Mesenteric fat pad (tissue), 1 donor: Measurements from ENCODE around the gene CSNK2A1. TPM values are rescaled to one million over a fixed set of nuclear protein-coding genes. Genes with fewer than 3 reads are reported as not detected.
"Not testable (repeated sequence)": the region's sequence is repeated elsewhere in the genome, so short reads cannot be mapped to it uniquely, and the experiment has no call there.

Experiments used
- DNase-seq: peaks from one replicate; pipeline ENCODE4 v3.0.0-alpha.2; 2020; ENCODE audit warnings: low spot score
- long read RNA-seq: library from polyadenylated mRNA; unstranded; transcript quantifications from one replicate; pipeline ENCODE4 v2.0.0, GENCODE V29; 2020
- total RNA-seq: library from RNA; stranded (reverse); fragmentation: NEBNext Ultra II Directional; extraction: Animal tissue kit (Norgen Biotek cat#: 25700); gene quantifications from one replicate; pipeline ENCODE4 v1.2.1, GENCODE V29; 2021
- donor health status: DM: yes; HTN: yes; CAD: no.

The CSNK2A1 gene
- total RNA-seq, result 132 TPM
- long read RNA-seq, full-length matches to known transcripts, result 48 of 70 reads
- long read RNA-seq, partial matches to known transcripts, result 5 of 70 reads
- long read RNA-seq, other reads (novel, unspliced or antisense), result 17 of 70 reads

- DNase-seq, result peak; percentile 96
These were observed at the start of gene CSNK2A1 for GRCh38 chr20:543369-544152. Gene CSNK2A1 (minus strand): TSS chr20:543790. CDS start chr20:508551, 35,239 bp downstream.

GRCh38 chr20:592506-592905 lies 48.9 kb upstream of the CSNK2A1 start:
- DNase-seq, result peak; percentile 62

- DNase-seq, result peak; percentile 51
These were observed 48.4 kb upstream of the CSNK2A1 start for GRCh38 chr20:591941-592340.

GRCh38 chr20:588932-589672 lies 45.5 kb upstream of the CSNK2A1 start:
- no peak for DNase-seq

- DNase-seq, result no peak
These were observed 44.9 kb upstream of the CSNK2A1 start for GRCh38 chr20:588476-588875.

GRCh38 chr20:584971-585301 lies 41.3 kb upstream of the CSNK2A1 start:
- DNase-seq, result no peak

GRCh38 chr20:584161-584970 lies 40.8 kb upstream of the CSNK2A1 start:
- DNase-seq, result no peak

GRCh38 chr20:582204-582603 lies 38.6 kb upstream of the CSNK2A1 start:
- no peak for DNase-seq

GRCh38 chr20:578940-579690 lies 35.5 kb upstream of the CSNK2A1 start:
- not testable (repeated sequence) for DNase-seq

GRCh38 chr20:577167-577791 lies 33.7 kb upstream of the CSNK2A1 start:
- DNase-seq, result no peak

GRCh38 chr20:576156-576555 lies 32.6 kb upstream of the CSNK2A1 start:
- no peak for DNase-seq

GRCh38 chr20:575230-575629 lies 31.6 kb upstream of the CSNK2A1 start:
- peak; percentile 18 for DNase-seq

- peak; percentile 86 for DNase-seq
These were observed 30.8 kb upstream of the CSNK2A1 start for GRCh38 chr20:574297-574942.

GRCh38 chr20:573414-574296 lies 30.1 kb upstream of the CSNK2A1 start:
- peak; percentile 35 for DNase-seq

GRCh38 chr20:572727-573126 lies 29.1 kb upstream of the CSNK2A1 start:
- peak; percentile 64 for DNase-seq

- peak; percentile 89 for DNase-seq
These were observed 28.3 kb upstream of the CSNK2A1 start for GRCh38 chr20:571754-572441.

GRCh38 chr20:568673-569415 lies 25.3 kb upstream of the CSNK2A1 start:
- DNase-seq, result peak; percentile 87
